HG02610 (cell line): ENCODE data around the gene CMTM1.
"Not testable (repeated sequence)": the region's sequence is repeated elsewhere in the genome, so short reads cannot be mapped to it uniquely, and the experiment has no call there.

Experiments used
- ATAC-seq: cut with Tn5 transposase; IDR thresholded peaks from one replicate; pipeline ENCODE4 v1.9.1; 2021; ENCODE audit warnings: mild to moderate bottlenecking, moderate library complexity; ENCODE audit not compliant: unreplicated experiment

The CMTM1 gene

GRCh38 chr16:66610111-66610820, 44.0 kb downstream of the CMTM1 start:
- ATAC-seq = no peak

GRCh38 chr16:66611911-66612310, 45.7 kb downstream of the CMTM1 start:
- not testable (repeated sequence) for ATAC-seq

GRCh38 chr16:66612422-66612821, 46.2 kb downstream of the CMTM1 start:
- no peak for ATAC-seq

- no peak for ATAC-seq
These were observed 48.0 kb downstream of the CMTM1 start for GRCh38 chr16:66614161-66614802.

- ATAC-seq = no peak
These were observed 49.9 kb downstream of the CMTM1 start for GRCh38 chr16:66616169-66616568.

GRCh38 chr16:66616592-66616991, 50.4 kb downstream of the CMTM1 start:
- ATAC-seq = no peak

- ATAC-seq = no peak
These were observed 50.8 kb downstream of the CMTM1 start for GRCh38 chr16:66617010-66617434.

- no peak for ATAC-seq
These were observed 51.5 kb downstream of the CMTM1 start for GRCh38 chr16:66617728-66618127.

GRCh38 chr16:66618588-66619375, 52.5 kb downstream of the CMTM1 start:
- ATAC-seq = no peak

- no peak for ATAC-seq
These were observed 53.5 kb downstream of the CMTM1 start for GRCh38 chr16:66619534-66620428.

- ATAC-seq = no peak
These were observed 54.2 kb downstream of the CMTM1 start for GRCh38 chr16:66620429-66620795.

- no peak for ATAC-seq
These were observed 55.7 kb downstream of the CMTM1 start for GRCh38 chr16:66621973-66622372.

GRCh38 chr16:66622863-66623262, 56.6 kb downstream of the CMTM1 start:
- ATAC-seq = no peak

- ATAC-seq = no peak
These were observed 57.5 kb downstream of the CMTM1 start for GRCh38 chr16:66623755-66624154.

- ATAC-seq = not testable (repeated sequence)
These were observed 61.6 kb downstream of the CMTM1 start for GRCh38 chr16:66627611-66628378.
